Measurements from ENCODE around the gene CCDC34. TPM values are rescaled to one million over a fixed set of nuclear protein-coding genes. Genes with fewer than 3 reads are reported as not detected.

The CCDC34 gene
- total RNA-seq, 1 donor from 2014 or later, result 10.1 TPM

DNA sequence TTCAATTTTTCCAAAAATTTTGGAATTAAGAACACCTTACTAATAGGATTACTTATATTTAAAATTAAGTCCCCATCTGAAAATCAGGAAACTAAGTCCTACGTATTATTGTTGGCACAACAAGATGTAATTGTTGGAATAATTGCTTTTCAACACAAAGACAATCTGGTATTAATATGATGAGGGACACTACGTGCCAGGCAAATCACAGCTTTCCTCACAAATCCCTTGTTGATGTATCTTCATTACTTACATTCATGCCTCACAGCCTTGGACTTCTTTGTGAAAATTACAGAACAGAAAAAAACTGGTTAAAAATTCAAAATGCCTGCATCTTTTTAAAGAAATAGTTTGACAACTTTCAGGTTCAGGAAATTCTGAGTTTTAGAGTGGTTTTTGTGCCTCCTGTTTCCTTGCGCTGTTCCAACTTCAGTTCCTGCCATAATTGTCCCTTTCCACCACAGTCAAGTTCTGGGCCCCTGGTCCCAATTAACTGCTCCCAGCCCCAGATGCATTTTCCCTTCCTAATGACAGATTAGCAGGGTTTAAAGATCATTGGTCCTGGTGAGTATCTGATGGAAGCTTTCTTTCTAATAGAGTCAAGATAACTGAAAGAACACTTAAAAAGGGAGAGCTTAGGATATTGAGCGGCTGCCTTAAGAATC is 23.3 kb upstream of the CCDC34 start:
- Mint-ChIP-seq H3K9me3 (no peaks in the 10 kb centered on the region), H3K4me1 (peaks cover 2% of the 10 kb centered on the region), H3K27ac (no peak overlapping the region), H3K36me3 (ENCODE audit: low read depth) (no peaks in the 10 kb centered on the region), H3K4me3 (no peak overlapping the region), H3K27me3 (peaks cover 13% of the 10 kb centered on the region)
- no peak for DNase-seq
- intact Hi-C loops (cut with micrococcal nuclease), result no loop called here

DNA sequence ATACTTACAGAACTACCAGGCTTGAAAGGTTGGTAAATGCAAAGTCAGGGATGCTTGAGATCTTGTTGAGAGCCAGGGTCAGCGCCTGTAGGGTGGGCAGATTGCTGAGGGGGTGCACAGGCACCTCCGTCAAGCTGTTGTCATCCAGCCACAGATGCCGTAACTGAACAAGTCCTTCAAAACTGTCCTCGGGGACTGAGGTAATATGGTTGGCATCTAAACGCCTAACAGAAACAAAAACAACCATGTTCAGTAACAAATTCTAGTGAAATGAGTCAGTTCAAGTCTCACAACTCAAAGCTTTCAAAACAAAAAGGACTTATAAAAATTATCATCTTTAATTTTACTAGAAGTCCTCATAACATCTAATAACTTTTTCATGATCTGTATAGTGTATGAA is 22.2 kb upstream of the CCDC34 start:
- H3K4me3 Mint-ChIP-seq, result no peak overlapping the region
- no peaks in the 10 kb centered on the region for H3K36me3 Mint-ChIP-seq (ENCODE audit: low read depth)
- H3K27ac Mint-ChIP-seq, result no peak overlapping the region
- peaks cover 2% of the 10 kb centered on the region for H3K4me1 Mint-ChIP-seq
- peaks cover 15% of the 10 kb centered on the region for H3K27me3 Mint-ChIP-seq
- H3K9me3 Mint-ChIP-seq, result no peaks in the 10 kb centered on the region
- intact Hi-C loops (cut with micrococcal nuclease), result no loop called here
- DNase-seq, result no peak

DNA sequence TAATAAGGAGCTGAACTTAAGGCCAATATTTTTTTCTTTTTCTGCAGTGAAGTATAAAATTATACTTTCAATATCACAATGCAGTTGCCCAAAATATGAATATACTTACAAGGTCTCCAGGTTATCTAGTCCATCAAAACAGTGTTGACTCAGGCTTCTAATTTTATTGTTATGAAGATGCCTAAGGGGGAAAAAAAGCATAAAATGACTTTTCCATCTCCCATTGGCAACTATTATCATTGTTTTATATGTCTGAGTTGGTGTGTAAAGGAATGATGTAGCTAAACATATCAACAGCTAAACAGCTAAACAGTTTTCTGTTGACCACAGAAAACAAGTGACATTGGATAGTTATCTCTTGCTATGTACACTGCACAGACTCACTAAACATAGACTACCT is 21.2 kb upstream of the CCDC34 start:
- intact Hi-C loops (cut with micrococcal nuclease), result no loop called here
- H3K9me3 Mint-ChIP-seq, result no peaks in the 10 kb centered on the region
- H3K27me3 Mint-ChIP-seq, result peaks cover 19% of the 10 kb centered on the region
- H3K36me3 Mint-ChIP-seq (ENCODE audit: low read depth), result no peaks in the 10 kb centered on the region
- no peak overlapping the region for H3K27ac Mint-ChIP-seq
- H3K4me1 Mint-ChIP-seq, result peaks cover 2% of the 10 kb centered on the region
- H3K4me3 Mint-ChIP-seq, result no peak overlapping the region
- no peak for DNase-seq

DNA sequence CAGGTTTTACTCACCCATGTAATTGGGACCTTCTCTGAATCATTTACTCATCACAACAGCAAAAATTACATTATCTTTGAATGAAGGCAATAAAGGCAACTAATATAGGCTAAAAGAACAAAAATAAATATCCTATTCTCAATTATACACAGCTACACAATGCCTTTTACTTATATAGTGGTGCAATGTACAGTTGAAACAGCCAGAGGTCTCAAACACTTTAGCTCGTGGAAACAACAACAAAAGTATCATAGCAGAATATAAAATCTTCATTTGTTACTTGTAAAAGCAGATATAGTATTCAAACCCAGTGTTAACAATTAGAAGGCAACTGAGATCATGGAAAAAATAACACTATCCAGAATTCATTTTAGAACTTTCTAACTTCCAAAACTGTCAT is 20.6 kb upstream of the CCDC34 start:
- no peaks in the 10 kb centered on the region for H3K36me3 Mint-ChIP-seq (ENCODE audit: low read depth)
- H3K27me3 Mint-ChIP-seq, result peaks cover 19% of the 10 kb centered on the region

DNA sequence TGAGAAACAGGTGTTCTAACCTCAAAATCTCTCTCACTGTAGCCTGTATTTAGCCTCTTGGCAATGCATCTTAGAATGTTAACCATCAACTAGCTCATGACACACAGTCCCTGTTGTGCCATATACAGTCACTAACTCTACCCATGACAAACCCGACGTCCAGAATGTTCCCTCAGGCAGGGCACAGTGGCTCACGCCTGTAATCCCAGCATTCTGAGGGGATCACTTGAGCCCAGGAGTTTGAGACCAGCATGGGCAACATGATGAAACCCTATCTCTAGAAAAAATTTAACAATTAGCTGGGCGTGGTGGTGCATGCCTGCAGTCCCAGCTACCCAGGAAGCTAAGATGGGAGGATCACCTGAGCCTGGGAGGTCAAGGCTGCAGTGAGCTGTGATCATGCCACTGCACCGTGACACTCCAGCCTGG is 18.2 kb upstream of the CCDC34 start:
- Mint-ChIP-seq H3K27me3 (peaks cover 15% of the 10 kb centered on the region), H3K4me3 (no peak overlapping the region), H3K4me1 (no peaks in the 10 kb centered on the region), H3K9me3 (no peaks in the 10 kb centered on the region), H3K27ac (no peak overlapping the region), H3K36me3 (ENCODE audit: low read depth) (no peaks in the 10 kb centered on the region)
- intact Hi-C loops (cut with micrococcal nuclease), result no loop called here
- DNase-seq, result no peak

More for the DNA sequence above, 20.6 kb upstream of the CCDC34 start:
- Mint-ChIP-seq H3K4me3 (no peak overlapping the region), H3K27ac (no peak overlapping the region), H3K4me1 (no peaks in the 10 kb centered on the region), H3K9me3 (no peaks in the 10 kb centered on the region)
- no peak for DNase-seq
- intact Hi-C loops (cut with micrococcal nuclease), result no loop called here

DNA sequence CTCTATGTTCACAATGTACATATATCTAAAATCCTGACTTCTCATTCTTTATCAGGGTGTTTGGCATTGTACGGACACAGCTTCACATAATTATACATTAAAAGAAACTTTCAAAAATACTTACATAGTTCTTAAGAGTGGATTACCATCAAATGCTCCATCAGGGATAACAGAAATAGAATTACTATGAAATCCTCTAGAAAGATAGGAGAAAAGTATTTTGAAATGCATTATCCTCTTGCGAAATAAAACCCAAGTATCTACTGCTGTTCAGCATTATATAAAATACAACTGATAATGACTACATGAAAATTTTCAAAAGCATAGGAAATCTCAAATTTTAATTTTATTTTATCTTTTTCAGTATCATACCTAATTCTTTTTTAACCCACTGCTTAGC is 17.8 kb upstream of the CCDC34 start:
- no peak for DNase-seq
- intact Hi-C loops (cut with micrococcal nuclease), result no loop called here
- Mint-ChIP-seq H3K4me1 (no peaks in the 10 kb centered on the region), H3K27ac (no peak overlapping the region), H3K4me3 (no peak overlapping the region), H3K27me3 (peaks cover 14% of the 10 kb centered on the region), H3K9me3 (no peaks in the 10 kb centered on the region), H3K36me3 (ENCODE audit: low read depth) (no peaks in the 10 kb centered on the region)

DNA sequence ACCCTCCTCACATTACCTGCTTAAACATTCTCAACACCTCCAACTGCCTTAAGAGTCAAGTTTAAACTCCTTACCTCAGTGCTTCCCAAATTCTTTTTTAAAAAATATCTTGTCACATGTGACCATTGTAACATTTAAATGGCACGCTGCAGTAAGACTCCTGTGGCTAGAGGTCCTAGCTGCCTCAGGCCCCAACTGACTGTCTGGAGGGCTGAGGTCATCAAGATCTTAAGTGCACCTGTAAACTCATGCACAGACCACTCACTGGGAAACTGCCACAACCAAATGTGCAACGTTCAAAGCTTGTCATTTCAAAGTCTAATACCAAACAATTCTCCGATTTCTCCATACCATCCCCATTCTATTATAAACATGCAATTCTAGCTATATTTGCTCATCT is 16.4 kb upstream of the CCDC34 start:
- H3K9me3 Mint-ChIP-seq, result no peaks in the 10 kb centered on the region

DNA sequence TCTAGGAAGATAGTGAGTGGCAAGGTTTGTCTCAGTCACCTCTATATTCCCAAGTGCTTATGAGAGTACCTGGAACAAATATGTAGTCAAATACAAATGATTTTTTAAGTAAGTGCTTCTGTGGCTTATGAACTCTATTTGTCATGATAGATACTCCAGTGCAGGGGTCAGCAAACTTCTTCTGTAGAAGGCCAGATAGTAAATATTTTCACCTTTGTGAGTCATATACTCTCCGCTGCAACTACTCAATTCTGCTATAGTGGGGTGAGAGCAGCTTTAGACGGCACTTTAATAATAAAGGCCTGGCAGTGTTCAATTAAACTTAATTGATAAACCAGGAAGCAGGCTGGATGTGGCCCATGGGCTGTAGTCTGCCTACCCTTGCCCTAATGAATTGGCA is 12.4 kb upstream of the CCDC34 start:
- no peak overlapping the region for H3K4me3 Mint-ChIP-seq
- H3K27ac Mint-ChIP-seq, result no peak overlapping the region
- no peaks in the 10 kb centered on the region for H3K4me1 Mint-ChIP-seq
- no peaks in the 10 kb centered on the region for H3K36me3 Mint-ChIP-seq (ENCODE audit: low read depth)
- H3K9me3 Mint-ChIP-seq, result no peaks in the 10 kb centered on the region
- no peak for DNase-seq
- peaks cover 6% of the 10 kb centered on the region for H3K27me3 Mint-ChIP-seq
- intact Hi-C loops (cut with micrococcal nuclease), result no loop called here

More for the DNA sequence above, 16.4 kb upstream of the CCDC34 start:
- Mint-ChIP-seq H3K36me3 (ENCODE audit: low read depth) (no peaks in the 10 kb centered on the region), H3K27ac (no peak overlapping the region), H3K27me3 (peaks cover 11% of the 10 kb centered on the region), H3K4me3 (no peak overlapping the region), H3K4me1 (no peaks in the 10 kb centered on the region)
- DNase-seq, result no peak
- intact Hi-C loops (cut with micrococcal nuclease), result no loop called here

DNA sequence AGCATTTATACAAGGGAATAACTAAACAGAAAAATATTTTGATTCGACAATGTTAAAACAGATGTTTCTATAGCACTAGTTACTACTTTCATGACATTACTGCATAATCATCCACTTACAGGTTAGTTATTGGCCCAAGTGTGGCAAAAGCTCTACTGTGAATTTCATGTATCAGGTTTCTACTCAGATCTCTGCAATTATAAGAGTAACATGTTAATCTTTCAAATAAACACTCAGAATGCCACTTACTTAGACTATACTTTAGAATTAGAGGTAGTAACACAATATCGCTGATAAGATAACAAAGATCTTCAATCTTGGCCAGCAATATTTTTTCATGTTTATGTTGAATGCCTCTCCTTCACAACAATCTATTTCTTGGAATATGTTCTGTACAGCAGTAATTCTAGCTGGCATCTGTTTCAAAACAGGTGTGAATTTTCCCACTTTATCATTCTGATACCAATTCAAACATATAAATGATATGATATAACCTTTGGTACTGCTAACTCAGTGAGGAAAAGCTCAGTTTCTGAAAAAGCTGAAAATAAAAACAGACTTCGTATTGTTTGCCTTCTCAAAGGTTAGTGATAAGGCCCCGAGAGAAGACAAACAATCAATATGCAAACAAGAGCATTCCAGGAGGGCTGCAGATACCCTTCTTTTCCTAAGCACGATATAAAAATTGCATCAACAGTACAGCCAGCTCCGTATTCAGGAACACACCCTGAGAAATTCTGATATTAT is 11.0 kb upstream of the CCDC34 start:
- no peak overlapping the region for H3K4me3 Mint-ChIP-seq
- DNase-seq, result no peak
- H3K36me3 Mint-ChIP-seq (ENCODE audit: low read depth), result no peaks in the 10 kb centered on the region
- intact Hi-C loops (cut with micrococcal nuclease), result no loop called here
- no peak overlapping the region for H3K27ac Mint-ChIP-seq
- no peaks in the 10 kb centered on the region for H3K4me1 Mint-ChIP-seq
- H3K9me3 Mint-ChIP-seq, result no peaks in the 10 kb centered on the region
- peaks cover 3% of the 10 kb centered on the region for H3K27me3 Mint-ChIP-seq

DNA sequence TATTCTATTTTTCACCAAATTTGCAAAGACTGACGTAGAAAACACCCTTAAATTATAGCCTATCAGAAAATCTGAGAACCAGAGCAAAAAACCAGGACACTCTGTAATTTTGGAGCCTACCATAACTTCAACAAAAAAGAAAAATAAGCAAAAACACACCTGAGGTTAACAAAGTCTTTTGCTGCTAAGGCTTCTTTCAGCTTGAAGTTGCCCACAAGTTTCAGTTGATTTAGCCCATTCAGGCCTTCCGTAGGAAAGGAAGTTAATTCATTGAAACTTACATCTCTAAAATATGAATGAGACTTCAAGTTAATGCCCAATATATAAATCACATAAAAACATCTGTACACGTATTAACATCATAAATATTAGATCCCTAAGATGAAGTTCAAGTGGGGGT is 10.4 kb upstream of the CCDC34 start:
- Mint-ChIP-seq H3K36me3 (ENCODE audit: low read depth) (no peaks in the 10 kb centered on the region), H3K27ac (no peak overlapping the region)
- intact Hi-C loops (cut with micrococcal nuclease), result no loop called here

DNA sequence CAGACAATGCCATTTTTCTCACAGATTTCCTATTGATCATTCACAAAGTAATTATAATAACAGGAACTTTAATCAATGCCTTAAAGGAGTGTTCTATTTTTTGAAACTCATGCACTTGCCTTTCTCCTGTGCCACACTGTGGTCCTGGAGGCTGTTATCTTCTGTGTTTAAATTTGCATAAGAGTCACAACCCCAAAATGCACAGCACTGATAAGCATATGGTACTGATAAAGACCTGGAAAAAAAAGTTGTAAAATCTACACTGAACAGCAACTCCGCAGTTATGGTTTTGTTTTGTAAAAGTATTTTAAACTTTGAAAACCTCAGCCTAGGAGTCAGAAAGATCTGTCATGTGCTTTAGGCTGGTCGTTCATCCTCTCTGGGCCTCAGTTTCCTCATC is 9.1 kb upstream of the CCDC34 start:
- H3K36me3 Mint-ChIP-seq (ENCODE audit: low read depth), result no peaks in the 10 kb centered on the region
- DNase-seq, result no peak
- H3K4me1 Mint-ChIP-seq, result no peaks in the 10 kb centered on the region
- H3K27ac Mint-ChIP-seq, result no peak overlapping the region
- H3K9me3 Mint-ChIP-seq, result no peaks in the 10 kb centered on the region
- peaks cover 8% of the 10 kb centered on the region for H3K27me3 Mint-ChIP-seq
- H3K4me3 Mint-ChIP-seq, result no peak overlapping the region
- intact Hi-C loops (cut with micrococcal nuclease), result no loop called here

More for the DNA sequence above, 10.4 kb upstream of the CCDC34 start:
- peaks cover 6% of the 10 kb centered on the region for H3K27me3 Mint-ChIP-seq
- no peaks in the 10 kb centered on the region for H3K9me3 Mint-ChIP-seq
- H3K4me3 Mint-ChIP-seq, result no peak overlapping the region
- H3K4me1 Mint-ChIP-seq, result no peaks in the 10 kb centered on the region
- DNase-seq, result no peak

DNA sequence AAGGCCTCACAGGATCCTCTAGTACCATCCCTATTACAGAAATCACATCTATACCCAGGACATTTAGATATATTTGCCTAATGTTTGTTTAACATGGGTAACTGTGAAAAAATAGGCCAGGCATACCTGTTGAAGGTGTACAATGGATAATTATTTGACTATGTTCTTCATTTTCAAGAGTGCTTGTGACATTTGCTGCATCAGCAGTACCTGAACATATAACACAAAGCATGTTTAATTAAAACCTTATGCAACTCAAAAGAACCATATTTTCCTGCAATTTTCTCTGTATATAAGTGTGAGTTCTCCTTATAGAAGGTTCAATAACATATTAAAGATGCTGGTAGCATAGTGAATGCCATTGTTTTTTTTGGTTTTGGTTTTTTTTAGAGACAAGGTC is 8.5 kb upstream of the CCDC34 start:
- intact Hi-C loops (cut with micrococcal nuclease), result no loop called here
- no peaks in the 10 kb centered on the region for H3K36me3 Mint-ChIP-seq (ENCODE audit: low read depth)
- no peak overlapping the region for H3K27ac Mint-ChIP-seq
- peaks cover 5% of the 10 kb centered on the region for H3K27me3 Mint-ChIP-seq
- DNase-seq, result no peak
- no peaks in the 10 kb centered on the region for H3K4me1 Mint-ChIP-seq
- H3K9me3 Mint-ChIP-seq, result no peaks in the 10 kb centered on the region
- no peak overlapping the region for H3K4me3 Mint-ChIP-seq

DNA sequence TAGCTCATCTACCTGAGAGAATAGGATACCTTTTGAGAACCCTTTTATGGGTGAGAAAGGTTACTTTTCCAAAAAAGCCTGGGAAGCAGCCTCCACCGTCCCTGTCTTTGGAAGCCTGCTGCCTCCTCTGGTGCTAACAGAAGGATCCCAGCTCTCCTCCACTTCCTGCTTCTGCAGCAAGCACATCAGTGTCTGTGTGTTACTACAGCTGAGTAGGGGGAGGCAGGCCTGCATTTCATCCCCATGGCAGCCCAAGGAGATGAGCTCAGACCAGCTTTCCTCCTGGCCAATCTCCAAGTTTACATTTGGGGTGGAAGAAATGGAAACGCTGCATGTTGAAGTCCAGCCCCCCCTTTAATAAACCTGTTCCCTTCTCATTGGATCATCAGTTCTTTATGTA is 7.4 kb upstream of the CCDC34 start:
- intact Hi-C loops (cut with micrococcal nuclease), result no loop called here
- H3K4me3 Mint-ChIP-seq, result no peak overlapping the region
- no peaks in the 10 kb centered on the region for H3K36me3 Mint-ChIP-seq (ENCODE audit: low read depth)
- no peaks in the 10 kb centered on the region for H3K9me3 Mint-ChIP-seq
- H3K27ac Mint-ChIP-seq, result no peak overlapping the region
- DNase-seq, result no peak
- H3K27me3 Mint-ChIP-seq, result peaks cover 5% of the 10 kb centered on the region
- no peaks in the 10 kb centered on the region for H3K4me1 Mint-ChIP-seq

DNA sequence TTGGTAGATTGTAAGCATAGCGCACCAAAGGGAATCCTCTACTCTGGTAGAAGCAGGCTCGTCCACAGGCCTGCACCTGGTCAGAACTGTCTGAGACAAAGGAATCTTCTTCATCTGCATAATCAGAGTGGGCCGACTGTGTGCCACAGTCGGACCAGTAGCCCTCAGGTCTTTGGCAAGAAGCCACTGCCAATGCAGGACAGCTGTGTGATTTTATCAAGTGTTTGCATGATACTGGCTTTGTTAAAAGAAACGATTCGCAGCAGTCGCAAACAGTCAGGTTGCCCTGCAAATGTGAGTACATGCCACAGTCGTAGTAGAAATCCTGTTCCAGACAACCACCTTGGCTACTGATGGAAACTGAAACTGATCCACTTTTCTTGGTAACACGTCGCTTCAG is 4.9 kb upstream of the CCDC34 start:
- Mint-ChIP-seq H3K4me3 (no peak overlapping the region), H3K27ac (no peak overlapping the region), H3K27me3 (peaks cover 5% of the 10 kb centered on the region), H3K36me3 (ENCODE audit: low read depth) (no peaks in the 10 kb centered on the region), H3K4me1 (peaks cover 9% of the 10 kb centered on the region), H3K9me3 (no peaks in the 10 kb centered on the region)
- intact Hi-C loops (cut with micrococcal nuclease), result loop anchor here (10.0 kb wide), 1 partner anchor 737 kb away; the partner anchor contains the start of genes KIF18A and METTL15
- DNase-seq, result no peak

Data from activated CD4-positive, alpha-beta T cell treated with anti-CD3 and anti-CD28 coated beads, Interleukin-2, amount 10 ng/mL, durations not matched to agents 24 days and 14 days (primary cell).